Neural cell (in vitro differentiated cells): ENCODE data around the gene MICAL2. TPM values are rescaled to one million over a fixed set of nuclear protein-coding genes. Genes with fewer than 3 reads are reported as not detected.

Source experiments
- H2AFZ ChIP-seq: fragments of 200-600, 300-800 bp; sonication (generic), shearing (Covaris generic); 2 replicates; pipeline ENCODE4 v1.6.0; 2014; ENCODE audit warnings: low read depth, mild to moderate bottlenecking, antibody characterized with exemption, low read length, moderate library complexity
- H3F3A ChIP-seq: fragments of 200-600 bp; shearing (Covaris generic); 2 replicates; pipeline ENCODE4 v1.6.1; 2016; ENCODE audit warnings: mild to moderate bottlenecking, moderate library complexity, mixed read lengths, antibody characterized with exemption, low read length; ENCODE audit not compliant: insufficient read depth, poor library complexity, severe bottlenecking
- H3K27ac ChIP-seq: fragments of 200-600, 300-800 bp; sonication (generic), shearing (Covaris generic); 2 replicates; pipeline ENCODE4 v1.5.1; 2014; ENCODE audit warnings: mild to moderate bottlenecking, low read length, moderate library complexity
- H3K27me3 ChIP-seq: fragments of 300-800, 200-600 bp; sonication (generic), shearing (Covaris generic); 2 replicates; pipeline ENCODE4 v1.6.0; 2014; ENCODE audit warnings: mild to moderate bottlenecking, low read depth, low read length, moderate library complexity; ENCODE audit not compliant: insufficient read depth
- H3K36me3 ChIP-seq: fragments of 300-800, 200-600 bp; sonication (generic), shearing (Covaris generic); 2 replicates; pipeline ENCODE4 v1.5.1; 2014; ENCODE audit warnings: mild to moderate bottlenecking, antibody characterized with exemption, low read length, moderate library complexity; ENCODE audit not compliant: insufficient read depth
- H3K4me2 ChIP-seq: fragments of 300-800, 200-600 bp; sonication (generic), shearing (Covaris generic); 2 replicates; pipeline ENCODE4 v1.6.0; 2014; ENCODE audit warnings: mild to moderate bottlenecking, low read length
- H3K4me3 ChIP-seq: fragments of 300-800, 200-600 bp; sonication (generic), shearing (Covaris generic); 2 replicates; pipeline ENCODE4 v1.5.1; 2014; ENCODE audit warnings: mild to moderate bottlenecking, low read length, moderate library complexity
- H3K79me2 ChIP-seq: fragments of 200-600 bp; shearing (Covaris generic); replicated peaks from 2 replicates; pipeline ENCODE4 v1.6.0; 2014; ENCODE audit warnings: mild to moderate bottlenecking, low read length, moderate library complexity; ENCODE audit not compliant: insufficient read depth
- H3K9ac ChIP-seq: fragments of 300-800, 200-600 bp; sonication (generic), shearing (Covaris generic); 2 replicates; pipeline ENCODE4 v1.6.1; 2016; ENCODE audit warnings: mild to moderate bottlenecking, low read length, mixed read lengths
- H3K9me2 ChIP-seq: fragments of 200-600 bp; shearing (Covaris generic); 2 replicates; pipeline ENCODE4 v1.6.1; 2016; ENCODE audit warnings: mild to moderate bottlenecking, low read length, mixed read lengths; ENCODE audit not compliant: insufficient read depth
- H3K9me3 ChIP-seq: fragments of 200-600, 300-800 bp; sonication (generic), shearing (Covaris generic); 2 replicates; pipeline ENCODE4 v1.6.1; 2016; ENCODE audit warnings: mild to moderate bottlenecking, mixed run types, low read length, moderate library complexity, mixed read lengths
- H4K20me1 ChIP-seq: fragments of 200-600 bp; shearing (Covaris generic); 2 replicates; pipeline ENCODE4 v1.6.1; 2016; ENCODE audit warnings: mild to moderate bottlenecking, mixed run types; ENCODE audit not compliant: insufficient read depth
- CTCF ChIP-seq: fragments of 450-650 bp; IDR thresholded peaks from 2 replicates; pipeline ENCODE4 v1.5.1; 2014; ENCODE audit warnings: antibody characterized with exemption, mild to moderate bottlenecking, moderate library complexity; ENCODE audit not compliant: poor library complexity, severe bottlenecking
- EP300 ChIP-seq: fragments of 450-650 bp; conservative IDR thresholded peaks from 2 replicates; pipeline ENCODE4 v1.6.1; 2014; ENCODE audit warnings: antibody characterized with exemption, mild to moderate bottlenecking, moderate library complexity; ENCODE audit not compliant: poor library complexity, severe bottlenecking
- EZH2 ChIP-seq: fragments of 200-600, 300-800 bp; shearing (Covaris generic), sonication (generic); IDR thresholded peaks from 2 replicates; pipeline ENCODE4 v1.6.1; 2014; ENCODE audit warnings: antibody characterized with exemption, low read length, borderline replicate concordance, mild to moderate bottlenecking; ENCODE audit not compliant: insufficient read depth, poor library complexity, severe bottlenecking
- MXI1 ChIP-seq: fragments of 450-650 bp; conservative IDR thresholded peaks from 2 replicates; pipeline ENCODE4 v1.6.1; 2014; ENCODE audit warnings: antibody characterized with exemption, mild to moderate bottlenecking; ENCODE audit not compliant: poor library complexity, severe bottlenecking
- POLR2AphosphoS5 ChIP-seq: IDR thresholded peaks from 2 replicates; pipeline ENCODE4 v1.6.1; 2012
- RAD21 ChIP-seq: fragments of 450-650 bp; conservative IDR thresholded peaks from 2 replicates; pipeline ENCODE4 v1.6.1; 2014; ENCODE audit warnings: antibody characterized with exemption, mild to moderate bottlenecking, moderate library complexity
- REST ChIP-seq: IDR thresholded peaks from 2 replicates; pipeline ENCODE4 v1.6.1; 2012; ENCODE audit warnings: borderline replicate concordance
- SMC3 ChIP-seq: fragments of 450-650 bp; conservative IDR thresholded peaks from 2 replicates; pipeline ENCODE4 v1.6.1; 2014; ENCODE audit warnings: antibody characterized with exemption, mild to moderate bottlenecking, moderate library complexity; ENCODE audit not compliant: poor library complexity
- TAF1 ChIP-seq: IDR thresholded peaks from 2 replicates; pipeline ENCODE4 v1.6.1; 2012; ENCODE audit warnings: low read depth
- polyA plus RNA-seq: library from polyadenylated mRNA; depleted of rRNA; stranded (reverse); fragments of >200 nt; gene quantifications from 2 replicates; pipeline ENCODE4 v1.2.3, GENCODE V29; 2014

Gene MICAL2
- polyA plus RNA-seq, 1 donor from 2014 or later, result 2.2 TPM

DNA sequence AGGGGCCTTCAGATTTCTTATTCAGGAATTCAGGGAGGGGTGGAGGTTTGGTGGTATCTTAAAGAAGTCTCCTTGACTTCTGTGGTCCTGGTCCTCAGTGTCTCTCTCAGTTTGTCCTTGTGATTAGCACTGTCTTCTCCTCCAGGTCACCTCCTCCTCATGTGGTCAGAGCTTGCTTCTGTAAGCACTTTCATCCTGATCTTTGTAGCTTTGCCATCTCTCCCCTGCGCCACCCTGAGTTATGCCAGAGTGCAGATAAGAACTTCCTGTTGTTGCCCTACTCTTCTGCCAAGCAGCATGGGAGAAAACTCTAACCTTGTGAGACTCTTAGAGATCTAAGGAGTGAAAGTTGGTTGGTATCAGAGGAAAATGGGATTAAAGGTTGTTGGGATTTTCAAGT lies 30.9 kb downstream of the MICAL2 start:
- H3K9ac ChIP-seq, result no peak overlapping the region
- no peaks in the 10 kb centered on the region for H3K27me3 ChIP-seq
- H2AFZ ChIP-seq, result no peak overlapping the region
- TF ChIP-seq MXI1 (no peak), EZH2 (no peak), REST (no peak), POLR2AphosphoS5 (no peak), RAD21 (no peak)
- H3K9me3 ChIP-seq, result no peaks in the 10 kb centered on the region
- H4K20me1 ChIP-seq, result no peaks in the 10 kb centered on the region
- H3K27ac ChIP-seq, result no peak overlapping the region
- no peaks in the 10 kb centered on the region for H3K9me2 ChIP-seq
- no peak overlapping the region for H3K4me2 ChIP-seq
- no peaks in the 10 kb centered on the region for H3K79me2 ChIP-seq
- H3F3A ChIP-seq, result no peaks in the 10 kb centered on the region
- H3K36me3 ChIP-seq, result no peaks in the 10 kb centered on the region
- no peak overlapping the region for H3K4me3 ChIP-seq

DNA sequence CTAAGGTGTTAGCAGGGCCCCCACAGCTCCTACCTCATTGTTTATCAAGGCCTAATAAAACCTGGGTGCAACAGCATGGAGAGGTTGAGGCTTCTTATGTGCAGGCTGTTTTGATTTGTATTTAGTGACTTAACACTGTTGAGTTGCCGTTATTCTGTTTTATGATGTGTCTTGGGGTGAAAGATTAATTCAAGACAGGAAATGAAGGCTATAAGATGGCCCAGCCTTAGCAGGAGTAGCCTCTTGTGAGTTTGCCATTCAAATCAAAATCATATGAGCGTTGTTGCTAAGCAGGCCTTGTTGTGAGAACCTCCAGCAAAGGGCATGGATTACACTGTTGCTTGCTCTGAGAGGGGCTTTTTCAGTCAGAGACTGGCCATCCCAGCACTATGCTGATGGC lies 31.8 kb downstream of the MICAL2 start:
- H3K4me2 ChIP-seq, result no peak overlapping the region
- no peaks in the 10 kb centered on the region for H3K36me3 ChIP-seq
- H3K27me3 ChIP-seq, result no peaks in the 10 kb centered on the region
- H3K9ac ChIP-seq, result no peak overlapping the region
- H3K4me3 ChIP-seq, result no peak overlapping the region
- TF ChIP-seq MXI1, result no peak
- TF ChIP-seq EZH2, result no peak
- TF ChIP-seq REST, result no peak
- H3K27ac ChIP-seq, result no peak overlapping the region
- H3K9me2 ChIP-seq, result no peaks in the 10 kb centered on the region
- no peaks in the 10 kb centered on the region for H3K79me2 ChIP-seq
- no peak overlapping the region for H2AFZ ChIP-seq
- H3F3A ChIP-seq, result no peaks in the 10 kb centered on the region
- H3K9me3 ChIP-seq, result no peaks in the 10 kb centered on the region
- no peaks in the 10 kb centered on the region for H4K20me1 ChIP-seq

GRCh38 chr11:12142909-12143308 lies 32.5 kb downstream of the MICAL2 start:
- H3K27ac ChIP-seq, result no peak overlapping the region
- no peak overlapping the region for H2AFZ ChIP-seq
- H3F3A ChIP-seq, result no peaks in the 10 kb centered on the region
- no peaks in the 10 kb centered on the region for H3K36me3 ChIP-seq
- no peak overlapping the region for H3K9ac ChIP-seq
- H3K27me3 ChIP-seq, result no peaks in the 10 kb centered on the region
- no peaks in the 10 kb centered on the region for H4K20me1 ChIP-seq
- H3K9me2 ChIP-seq, result no peaks in the 10 kb centered on the region
- no peak overlapping the region for H3K4me3 ChIP-seq
- no peaks in the 10 kb centered on the region for H3K9me3 ChIP-seq
- TF ChIP-seq CTCF, result no peak
- TF ChIP-seq RAD21, result no peak
- no peak for TF ChIP-seq EP300
- TF ChIP-seq REST, result no peak
- no peak for TF ChIP-seq POLR2AphosphoS5
- no peak for TF ChIP-seq SMC3
- TF ChIP-seq TAF1, result no peak
- TF ChIP-seq EZH2, result no peak
- TF ChIP-seq MXI1, result no peak
- H3K79me2 ChIP-seq, result no peaks in the 10 kb centered on the region
- H3K4me2 ChIP-seq, result no peak overlapping the region
